ENCODE data around the gene VSIG1. TPM values are rescaled to one million over a fixed set of nuclear protein-coding genes. Genes with fewer than 3 reads are reported as not detected.
A peak's percentile ranks its signal among the peaks of the same experiment; 100 is the strongest.

VSIG1 gene
- total RNA-seq: not detected

GRCh38 chrX:108044554-108045256, at the start of gene VSIG1:
Gene VSIG1 (plus strand): TSS chrX:108045065. CDS start chrX:108045131, 66 bp downstream.
- H3K4me3 ChIP-seq (ENCODE audit: low read length in 3 of 3): no peak within 1 kb of the TSS
- H3K27ac ChIP-seq (ENCODE audit: low read depth, low read length): no peak within 1 kb of the TSS
- H3K36me3 ChIP-seq (ENCODE audit: control insufficient read depth in 3 of 3, insufficient read depth in 3 of 3, low read length in 3 of 3): no peaks in the 10 kb centered on the region
- no peaks in the 10 kb centered on the region for H3K9me3 ChIP-seq (ENCODE audit: control insufficient read depth in 3 of 3, low read length in 3 of 3)
- H3K9ac ChIP-seq (ENCODE audit: low read depth in 1 of 3, low read length in 3 of 3): no peak within 1 kb of the TSS
- peaks cover 0 to 10% (median 0%) of the 10 kb centered on the region in 3 donors for H3K27me3 ChIP-seq (ENCODE audit: control insufficient read depth in 3 of 3, insufficient read depth in 3 of 3, low read length in 3 of 3)
- H3K4me1 ChIP-seq (ENCODE audit: control insufficient read depth in 3 of 3, insufficient read depth in 3 of 3, low read length in 3 of 3): no peaks in the 10 kb centered on the region

DNA sequence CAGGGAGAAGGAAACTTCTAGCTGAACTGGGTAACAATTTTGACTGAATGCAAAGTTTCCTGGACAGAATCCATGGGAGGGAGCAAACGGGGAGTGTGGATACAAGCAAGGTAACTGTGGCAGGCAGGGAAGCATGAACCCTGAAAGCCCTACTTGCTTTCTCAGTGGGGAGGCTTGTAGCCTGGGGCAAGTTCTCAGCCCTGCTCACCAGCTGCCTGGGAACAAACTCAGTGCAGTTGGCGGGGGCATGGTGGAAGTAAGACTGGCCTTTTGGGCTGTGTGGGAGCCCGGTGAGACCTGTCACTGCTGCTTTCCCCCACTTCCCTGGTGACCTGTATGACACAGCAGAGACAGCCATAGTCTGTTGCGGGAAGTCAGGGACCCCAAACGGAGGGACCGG, 48.7 kb upstream of the VSIG1 start:
- no peak overlapping the region for H3K9ac ChIP-seq (ENCODE audit: low read depth in 1 of 3, low read length in 3 of 3)
- no peaks in the 10 kb centered on the region for H3K27me3 ChIP-seq (ENCODE audit: control insufficient read depth in 3 of 3, insufficient read depth in 3 of 3, low read length in 3 of 3)
- no peaks in the 10 kb centered on the region for H3K36me3 ChIP-seq (ENCODE audit: control insufficient read depth in 3 of 3, insufficient read depth in 3 of 3, low read length in 3 of 3)
- H3K4me3 ChIP-seq (ENCODE audit: low read length in 3 of 3): no peak overlapping the region
- peaks cover 0 to 2% (median 0%) of the 10 kb centered on the region in 3 donors for H3K9me3 ChIP-seq (ENCODE audit: control insufficient read depth in 3 of 3, low read length in 3 of 3)
- H3K27ac ChIP-seq (ENCODE audit: low read depth, low read length): no peak overlapping the region
- peaks cover 0 to 7% (median 6%) of the 10 kb centered on the region in 3 donors for H3K4me1 ChIP-seq (ENCODE audit: control insufficient read depth in 3 of 3, insufficient read depth in 3 of 3, low read length in 3 of 3)

DNA sequence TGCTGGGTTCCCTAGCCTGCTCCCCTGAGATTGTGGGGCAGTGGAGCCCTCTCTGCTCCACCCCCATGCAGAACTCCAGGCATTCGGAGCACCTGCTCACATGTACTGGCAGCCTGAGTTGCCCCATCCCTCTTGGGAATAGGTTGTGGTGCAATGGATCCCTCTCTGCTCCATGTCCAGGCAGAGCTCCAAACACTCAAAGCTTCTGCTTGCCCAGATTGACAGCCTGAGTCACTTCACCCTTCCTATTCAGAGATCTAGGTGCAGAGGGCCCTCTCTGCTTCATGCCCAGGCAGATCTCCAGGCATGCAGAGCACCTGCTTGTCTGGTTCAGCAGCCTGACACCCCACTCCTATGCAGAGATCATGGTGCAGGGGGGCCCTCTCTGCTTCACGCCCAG, 44.1 kb upstream of the VSIG1 start:
- H3K4me1 ChIP-seq (ENCODE audit: control insufficient read depth in 3 of 3, insufficient read depth in 3 of 3, low read length in 3 of 3): peaks cover 0 to 9% (median 7%) of the 10 kb centered on the region in 3 donors
- H3K27me3 ChIP-seq (ENCODE audit: control insufficient read depth in 3 of 3, insufficient read depth in 3 of 3, low read length in 3 of 3): no peaks in the 10 kb centered on the region
- H3K27ac ChIP-seq (ENCODE audit: low read depth, low read length): no peak overlapping the region
- no peaks in the 10 kb centered on the region for H3K36me3 ChIP-seq (ENCODE audit: control insufficient read depth in 3 of 3, insufficient read depth in 3 of 3, low read length in 3 of 3)
- peaks cover 0 to 2% (median 0%) of the 10 kb centered on the region in 3 donors for H3K9me3 ChIP-seq (ENCODE audit: control insufficient read depth in 3 of 3, low read length in 3 of 3)
- no peak overlapping the region for H3K4me3 ChIP-seq (ENCODE audit: low read length in 3 of 3)
- H3K9ac ChIP-seq (ENCODE audit: low read depth in 1 of 3, low read length in 3 of 3): no peak overlapping the region

- Histone ChIP-seq H3K9ac (ENCODE audit: low read depth in 1 of 3, low read length in 3 of 3) (peak overlapping the region in 1 of 3 donors; percentile 8), H3K4me3 (ENCODE audit: low read length in 3 of 3) (no peak overlapping the region), H3K27me3 (ENCODE audit: control insufficient read depth in 3 of 3, insufficient read depth in 3 of 3, low read length in 3 of 3) (no peaks in the 10 kb centered on the region), H3K9me3 (ENCODE audit: control insufficient read depth in 3 of 3, low read length in 3 of 3) (peaks cover 0 to 2% (median 0%) of the 10 kb centered on the region in 3 donors), H3K4me1 (ENCODE audit: control insufficient read depth in 3 of 3, insufficient read depth in 3 of 3, low read length in 3 of 3) (peaks cover 0 to 9% (median 7%) of the 10 kb centered on the region in 3 donors), H3K36me3 (ENCODE audit: control insufficient read depth in 3 of 3, insufficient read depth in 3 of 3, low read length in 3 of 3) (no peaks in the 10 kb centered on the region), H3K27ac (ENCODE audit: low read depth, low read length) (no peak overlapping the region)
Measured at GRCh38 chrX:108001218-108001814, 43.5 kb upstream of the VSIG1 start.

DNA sequence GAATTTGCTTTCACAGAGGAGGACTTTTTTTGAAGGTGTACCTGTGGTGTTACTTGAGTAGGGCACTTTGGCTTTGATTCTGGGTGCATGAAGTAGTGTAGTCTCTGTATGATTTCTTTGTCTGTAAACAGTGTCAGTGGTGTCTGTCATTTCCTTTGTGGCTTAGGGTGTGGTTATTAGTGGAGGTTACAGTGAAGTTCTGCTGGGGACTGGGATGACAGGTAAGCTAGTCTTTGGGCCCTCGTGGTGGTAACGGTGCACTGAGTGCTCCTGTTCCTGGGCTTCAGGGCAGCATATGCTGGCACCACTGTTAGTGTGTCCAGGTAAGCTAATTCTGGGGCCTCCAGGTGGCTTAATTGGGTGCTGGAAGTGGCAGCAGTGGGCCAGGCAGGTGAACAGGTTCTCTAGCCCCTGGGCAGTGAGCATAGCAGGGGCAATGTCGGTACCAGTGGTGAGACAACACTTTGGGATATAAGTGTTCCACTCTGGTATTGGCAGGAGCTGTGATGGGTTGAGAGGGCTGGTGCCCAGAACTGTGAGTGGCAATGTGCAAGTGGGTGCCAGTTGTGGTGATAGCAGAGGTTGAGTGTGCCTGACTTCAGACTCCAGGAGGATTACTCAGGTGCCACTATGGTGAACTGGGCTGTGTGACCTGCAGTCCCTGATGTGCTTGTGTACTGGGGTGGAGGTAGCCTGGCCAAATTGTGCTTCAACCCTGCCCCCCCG, 26.0 kb upstream of the VSIG1 start:
- no peaks in the 10 kb centered on the region for H3K36me3 ChIP-seq (ENCODE audit: control insufficient read depth in 3 of 3, insufficient read depth in 3 of 3, low read length in 3 of 3)
- no peaks in the 10 kb centered on the region for H3K4me1 ChIP-seq (ENCODE audit: control insufficient read depth in 3 of 3, insufficient read depth in 3 of 3, low read length in 3 of 3)
- H3K9ac ChIP-seq (ENCODE audit: low read depth in 1 of 3, low read length in 3 of 3): no peak overlapping the region
- no peak overlapping the region for H3K4me3 ChIP-seq (ENCODE audit: low read length in 3 of 3)
- no peak overlapping the region for H3K27ac ChIP-seq (ENCODE audit: low read depth, low read length)
- H3K9me3 ChIP-seq (ENCODE audit: control insufficient read depth in 3 of 3, low read length in 3 of 3): no peaks in the 10 kb centered on the region
- peaks cover 0 to 3% (median 0%) of the 10 kb centered on the region in 3 donors for H3K27me3 ChIP-seq (ENCODE audit: control insufficient read depth in 3 of 3, insufficient read depth in 3 of 3, low read length in 3 of 3)

GRCh38 chrX:108019382-108019875, 25.4 kb upstream of the VSIG1 start:
- Histone ChIP-seq H3K9me3 (ENCODE audit: control insufficient read depth in 3 of 3, low read length in 3 of 3) (no peaks in the 10 kb centered on the region), H3K4me3 (ENCODE audit: low read length in 3 of 3) (no peak overlapping the region)

DNA sequence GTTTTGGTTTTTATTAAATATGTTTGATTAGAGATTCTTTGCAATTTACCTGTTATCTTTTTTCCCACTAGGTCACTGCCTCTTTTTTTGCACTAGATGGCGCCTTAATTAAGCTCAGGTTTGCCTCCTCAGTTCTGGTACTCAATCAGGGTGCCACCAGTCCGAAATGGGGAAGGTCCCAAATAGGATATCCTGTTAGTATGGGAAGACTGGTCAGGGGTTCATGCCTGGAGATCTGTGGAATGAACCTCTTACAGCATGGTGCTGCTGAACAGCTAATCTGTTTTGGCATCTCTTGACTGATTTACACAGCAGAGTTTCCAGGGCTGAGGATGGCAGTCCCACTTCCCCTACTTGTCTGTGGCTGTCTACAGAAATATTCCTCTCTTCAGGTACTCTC, 24.2 kb upstream of the VSIG1 start:
- Histone ChIP-seq H3K27me3 (ENCODE audit: control insufficient read depth in 3 of 3, insufficient read depth in 3 of 3, low read length in 3 of 3) (peaks cover 0 to 3% (median 0%) of the 10 kb centered on the region in 3 donors), H3K9me3 (ENCODE audit: control insufficient read depth in 3 of 3, low read length in 3 of 3) (no peaks in the 10 kb centered on the region), H3K4me1 (ENCODE audit: control insufficient read depth in 3 of 3, insufficient read depth in 3 of 3, low read length in 3 of 3) (no peaks in the 10 kb centered on the region), H3K9ac (ENCODE audit: low read depth in 1 of 3, low read length in 3 of 3) (no peak overlapping the region), H3K36me3 (ENCODE audit: control insufficient read depth in 3 of 3, insufficient read depth in 3 of 3, low read length in 3 of 3) (no peaks in the 10 kb centered on the region), H3K4me3 (ENCODE audit: low read length in 3 of 3) (no peak overlapping the region), H3K27ac (ENCODE audit: low read depth, low read length) (no peak overlapping the region)

More at GRCh38 chrX:108019382-108019875, 25.4 kb upstream of the VSIG1 start:
- H3K27me3 ChIP-seq (ENCODE audit: control insufficient read depth in 3 of 3, insufficient read depth in 3 of 3, low read length in 3 of 3): peaks cover 0 to 3% (median 0%) of the 10 kb centered on the region in 3 donors
- H3K27ac ChIP-seq (ENCODE audit: low read depth, low read length): no peak overlapping the region
- H3K36me3 ChIP-seq (ENCODE audit: control insufficient read depth in 3 of 3, insufficient read depth in 3 of 3, low read length in 3 of 3): no peaks in the 10 kb centered on the region
- no peak overlapping the region for H3K9ac ChIP-seq (ENCODE audit: low read depth in 1 of 3, low read length in 3 of 3)
- no peaks in the 10 kb centered on the region for H3K4me1 ChIP-seq (ENCODE audit: control insufficient read depth in 3 of 3, insufficient read depth in 3 of 3, low read length in 3 of 3)

DNA sequence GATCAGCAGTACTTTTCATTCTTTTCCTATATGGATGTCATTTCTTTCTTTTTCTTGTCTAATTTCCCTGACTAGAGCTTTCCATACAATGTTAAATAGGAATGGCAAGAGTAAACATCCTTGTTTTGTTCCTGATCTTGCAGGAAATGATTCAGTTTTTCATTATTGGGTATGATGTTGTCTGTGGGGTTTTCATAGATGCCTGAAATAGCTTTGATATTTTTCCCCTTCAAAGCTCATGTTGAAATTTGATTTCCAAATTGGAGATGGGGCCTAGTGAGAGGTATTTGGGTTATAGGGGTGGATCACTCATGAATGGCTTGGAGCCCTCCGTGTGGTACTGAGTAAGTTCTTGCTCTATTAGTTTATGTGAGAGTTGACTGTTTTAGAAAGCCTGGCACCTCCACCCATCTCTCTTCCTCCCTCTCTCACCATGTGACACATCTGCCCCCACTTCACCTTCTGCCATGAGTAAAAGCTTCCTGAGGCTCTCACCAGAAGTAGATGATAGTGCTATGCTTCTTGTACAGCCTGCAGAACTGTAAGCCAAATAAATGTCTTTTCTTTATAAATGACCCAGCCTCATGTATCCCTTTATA, 22.3 kb upstream of the VSIG1 start:
- no peak overlapping the region for H3K27ac ChIP-seq (ENCODE audit: low read depth, low read length)
- H3K4me3 ChIP-seq (ENCODE audit: low read length in 3 of 3): no peak overlapping the region
- H3K4me1 ChIP-seq (ENCODE audit: control insufficient read depth in 3 of 3, insufficient read depth in 3 of 3, low read length in 3 of 3): no peaks in the 10 kb centered on the region
- no peaks in the 10 kb centered on the region for H3K9me3 ChIP-seq (ENCODE audit: control insufficient read depth in 3 of 3, low read length in 3 of 3)
- peaks cover 0 to 6% (median 0%) of the 10 kb centered on the region in 3 donors for H3K27me3 ChIP-seq (ENCODE audit: control insufficient read depth in 3 of 3, insufficient read depth in 3 of 3, low read length in 3 of 3)
- H3K36me3 ChIP-seq (ENCODE audit: control insufficient read depth in 3 of 3, insufficient read depth in 3 of 3, low read length in 3 of 3): no peaks in the 10 kb centered on the region
- H3K9ac ChIP-seq (ENCODE audit: low read depth in 1 of 3, low read length in 3 of 3): no peak overlapping the region

DNA sequence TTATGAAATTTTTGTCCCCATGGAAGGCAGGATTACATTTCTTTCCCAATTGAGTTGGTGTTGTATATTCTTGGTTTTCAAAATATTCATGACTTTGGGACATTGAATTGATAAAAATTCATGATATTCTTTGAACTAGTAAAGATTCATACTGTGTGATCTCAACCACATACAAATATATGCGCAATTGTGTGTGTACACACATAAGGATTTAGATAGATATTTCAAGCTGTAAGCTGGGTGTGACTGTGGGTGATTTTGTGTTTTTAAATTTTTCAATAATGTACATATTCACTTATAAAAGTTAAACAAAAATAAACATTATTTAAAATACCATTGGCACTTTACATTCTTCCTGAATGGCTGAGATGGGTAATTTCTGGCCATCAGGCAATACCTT, 19.5 kb upstream of the VSIG1 start:
- Histone ChIP-seq H3K9ac (ENCODE audit: low read depth in 1 of 3, low read length in 3 of 3) (no peak overlapping the region), H3K4me1 (ENCODE audit: control insufficient read depth in 3 of 3, insufficient read depth in 3 of 3, low read length in 3 of 3) (no peaks in the 10 kb centered on the region), H3K4me3 (ENCODE audit: low read length in 3 of 3) (no peak overlapping the region), H3K36me3 (ENCODE audit: control insufficient read depth in 3 of 3, insufficient read depth in 3 of 3, low read length in 3 of 3) (no peaks in the 10 kb centered on the region), H3K27me3 (ENCODE audit: control insufficient read depth in 3 of 3, insufficient read depth in 3 of 3, low read length in 3 of 3) (peaks cover 0 to 6% (median 0%) of the 10 kb centered on the region in 3 donors), H3K9me3 (ENCODE audit: control insufficient read depth in 3 of 3, low read length in 3 of 3) (no peaks in the 10 kb centered on the region), H3K27ac (ENCODE audit: low read depth, low read length) (no peak overlapping the region)

Measured in skeletal muscle tissue (tissue), 4 donors.